Peyer's patch (tissue), 4 donors: Measurements from ENCODE around the gene ADCY6. TPM values are rescaled to one million over a fixed set of nuclear protein-coding genes. Genes with fewer than 3 reads are reported as not detected.
"Not testable (repeated sequence)": the region's sequence is repeated elsewhere in the genome, so short reads cannot be mapped to it uniquely, and the experiment has no call there.

Experiments
- DNase-seq, 3 donors: peaks; one replicate each; pipeline ENCODE4 v3.0.0-alpha.2; 2017 to 2019
- H3K27ac ChIP-seq, 4 donors: fragments of 200-600 bp; sonication (generic); one replicate each; pipeline ENCODE4 v1.5.1; 2016 to 2019
- H3K27me3 ChIP-seq, 2 donors: fragments of 200-600 bp; sonication (generic); one replicate each; pipeline ENCODE4 v1.5.1; 2019
- H3K36me3 ChIP-seq, 3 donors: fragments of 200-600 bp; sonication (generic); one replicate each; pipeline ENCODE4 v1.5.1; 2016 to 2019
- H3K4me1 ChIP-seq, 4 donors: fragments of 200-600 bp; sonication (generic); one replicate each; pipeline ENCODE4 v1.5.1; 2016 to 2019
- H3K4me3 ChIP-seq, 4 donors: fragments of 200-600 bp; sonication (generic); 1 replicate in 3 of 4; 2 replicates in 1 of 4; pipeline ENCODE4 v1.5.1; 2016 to 2019; ENCODE audit warnings: mild to moderate bottlenecking in 1 of 4
- H3K9me3 ChIP-seq, 4 donors: fragments of 200-600 bp; sonication (generic); one replicate each; pipeline ENCODE4 v1.5.1; 2016 to 2019; ENCODE audit warnings: mild to moderate bottlenecking in 1 of 4
- POLR2A ChIP-seq, 2 donors: fragments of 450-650 bp; IDR thresholded peaks; one replicate each; pipeline ENCODE4 v1.5.1; 2017; ENCODE audit warnings: antibody characterized with exemption in 2 of 2, mild to moderate bottlenecking in 2 of 2, moderate library complexity in 2 of 2
- total RNA-seq, 4 donors: library from RNA; depleted of rRNA; stranded (reverse); fragments of >200 nt; gene quantifications; one replicate each; pipeline ENCODE4 v1.1.0, GENCODE V29; 2016
- TF ChIP-seq, protein P1 (sequence below), 6 experiments: fragments of 450-650 bp in 4 of 6; fragments of 200-600 bp in 2 of 6; sonication (generic) in 1 of 6; IDR thresholded peaks; one replicate each; pipeline ENCODE4 v1.5.1; 2017 to 2019; ENCODE audit warnings: antibody characterized with exemption in 6 of 6, mild to moderate bottlenecking in 3 of 6, moderate library complexity in 1 of 6

The ADCY6 gene
- total RNA-seq, 4 donors from 2014 or later = 71.3 to 175 (median 129) TPM

DNA sequence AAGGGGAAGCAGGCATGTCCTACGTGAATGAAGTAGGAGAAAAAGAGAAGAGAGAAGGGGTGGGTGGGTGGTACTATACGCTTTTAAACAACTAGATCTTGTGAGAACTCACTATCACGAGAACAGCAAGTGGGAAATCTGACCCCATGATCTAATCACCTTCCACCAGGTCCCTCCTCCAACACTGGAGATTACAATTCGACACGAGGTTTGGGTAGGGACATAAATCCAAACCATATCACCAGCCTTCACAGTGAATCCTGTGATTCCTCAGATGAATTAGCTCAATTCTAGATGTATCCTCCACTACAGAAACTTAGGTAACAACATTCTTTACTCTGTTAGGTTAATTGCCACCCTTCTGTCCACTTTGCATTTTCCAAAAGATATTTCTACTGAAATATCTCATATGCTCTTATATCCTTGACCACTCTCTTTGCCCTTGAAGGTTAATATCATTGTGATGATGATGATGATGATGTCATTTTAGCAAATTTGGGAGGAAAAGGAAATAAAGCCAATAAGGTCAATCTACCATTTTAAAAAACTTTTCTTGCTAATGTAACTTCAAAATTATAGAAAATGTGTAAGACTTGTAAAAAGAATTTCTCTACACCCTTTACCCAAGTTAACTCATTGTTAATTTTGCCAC lies 49.1 kb downstream of the ADCY6 start:
- Histone ChIP-seq H3K9me3 (no peaks in the 10 kb centered on the region), H3K27me3 (no peaks in the 10 kb centered on the region), H3K27ac (no peak overlapping the region), H3K36me3 (no peaks in the 10 kb centered on the region), H3K4me1 (no peaks in the 10 kb centered on the region), H3K4me3 (no peak overlapping the region)
- TF ChIP-seq, protein P1, sequence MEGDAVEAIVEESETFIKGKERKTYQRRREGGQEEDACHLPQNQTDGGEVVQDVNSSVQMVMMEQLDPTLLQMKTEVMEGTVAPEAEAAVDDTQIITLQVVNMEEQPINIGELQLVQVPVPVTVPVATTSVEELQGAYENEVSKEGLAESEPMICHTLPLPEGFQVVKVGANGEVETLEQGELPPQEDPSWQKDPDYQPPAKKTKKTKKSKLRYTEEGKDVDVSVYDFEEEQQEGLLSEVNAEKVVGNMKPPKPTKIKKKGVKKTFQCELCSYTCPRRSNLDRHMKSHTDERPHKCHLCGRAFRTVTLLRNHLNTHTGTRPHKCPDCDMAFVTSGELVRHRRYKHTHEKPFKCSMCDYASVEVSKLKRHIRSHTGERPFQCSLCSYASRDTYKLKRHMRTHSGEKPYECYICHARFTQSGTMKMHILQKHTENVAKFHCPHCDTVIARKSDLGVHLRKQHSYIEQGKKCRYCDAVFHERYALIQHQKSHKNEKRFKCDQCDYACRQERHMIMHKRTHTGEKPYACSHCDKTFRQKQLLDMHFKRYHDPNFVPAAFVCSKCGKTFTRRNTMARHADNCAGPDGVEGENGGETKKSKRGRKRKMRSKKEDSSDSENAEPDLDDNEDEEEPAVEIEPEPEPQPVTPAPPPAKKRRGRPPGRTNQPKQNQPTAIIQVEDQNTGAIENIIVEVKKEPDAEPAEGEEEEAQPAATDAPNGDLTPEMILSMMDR (IDR thresholded peaks at IDR 0.05) = no peak
- TF ChIP-seq POLR2A (IDR thresholded peaks at IDR 0.05) = no peak
- DNase-seq = no peak

DNA sequence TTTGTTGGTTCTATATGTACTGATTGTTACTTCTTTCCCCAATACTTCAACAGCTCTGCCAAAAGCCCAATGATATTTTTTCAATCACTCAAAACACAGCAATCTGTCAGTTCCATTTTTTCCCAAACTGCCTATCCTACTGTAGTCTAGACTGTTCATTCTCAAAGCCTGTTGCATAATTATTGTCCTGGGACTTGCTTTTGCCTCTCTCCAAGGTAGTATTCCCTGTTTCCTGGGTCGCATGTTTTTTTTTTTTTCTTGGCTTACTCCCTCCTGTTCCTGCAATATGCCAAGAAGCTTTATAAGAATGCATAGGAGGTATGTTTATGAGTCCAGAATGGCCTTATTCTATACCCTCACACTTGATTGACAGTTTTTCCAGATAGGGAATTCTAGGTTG lies 52.4 kb downstream of the ADCY6 start:
- H3K27ac ChIP-seq = no peak overlapping the region
- DNase-seq = no peak
- no peaks in the 10 kb centered on the region for H3K27me3 ChIP-seq
- no peak overlapping the region for H3K4me3 ChIP-seq
- no peaks in the 10 kb centered on the region for H3K36me3 ChIP-seq
- H3K9me3 ChIP-seq = no peaks in the 10 kb centered on the region
- no peaks in the 10 kb centered on the region for H3K4me1 ChIP-seq
- no peak for TF ChIP-seq POLR2A (IDR thresholded peaks at IDR 0.05)
- TF ChIP-seq, protein P1 (IDR thresholded peaks at IDR 0.05) = no peak

DNA sequence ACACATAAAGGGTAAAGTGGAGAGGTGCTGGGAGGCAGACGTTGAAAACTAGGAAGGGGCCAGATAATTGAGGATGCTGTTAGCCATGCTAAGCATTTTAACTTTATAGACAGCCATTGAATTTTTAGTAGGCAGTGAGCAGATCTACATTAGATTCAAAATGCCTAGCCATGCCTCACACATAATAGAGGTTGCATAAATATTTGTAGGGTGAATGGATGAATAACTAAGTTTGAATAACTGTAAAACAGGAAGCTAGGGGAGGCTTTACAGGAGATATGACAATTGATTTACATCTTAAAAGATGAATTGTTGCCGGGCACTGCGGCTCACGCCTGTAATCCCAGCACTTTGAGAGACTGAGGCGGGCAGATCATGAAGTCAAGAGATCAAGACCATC lies 60.1 kb downstream of the ADCY6 start:
- TF ChIP-seq, protein P1 (IDR thresholded peaks at IDR 0.05) = no peak
- Histone ChIP-seq H3K36me3 (no peaks in the 10 kb centered on the region), H3K9me3 (no peaks in the 10 kb centered on the region), H3K27me3 (no peaks in the 10 kb centered on the region), H3K27ac (no peak overlapping the region), H3K4me3 (no peak overlapping the region), H3K4me1 (no peaks in the 10 kb centered on the region)
- no peak for DNase-seq

DNA sequence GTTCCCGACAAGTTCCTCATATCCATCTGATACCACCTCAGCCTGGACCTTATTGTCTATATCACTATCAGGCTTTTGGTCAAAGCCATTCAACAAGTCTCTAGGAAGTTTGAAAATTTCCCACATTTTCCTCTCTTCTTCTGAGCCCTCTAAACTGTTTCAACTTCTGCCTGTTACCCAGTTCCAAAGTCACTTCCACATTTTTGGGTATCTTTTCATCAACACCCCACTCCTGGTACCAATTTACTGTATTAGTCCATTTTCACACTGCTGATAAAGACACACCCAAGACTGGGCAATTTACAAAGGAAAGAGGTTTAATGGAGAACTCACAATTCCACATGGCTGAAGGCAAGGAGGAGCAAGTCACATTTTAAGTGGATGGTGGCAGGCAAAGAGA lies 68.2 kb downstream of the ADCY6 start:
- H3K36me3 ChIP-seq, H3K27me3 ChIP-seq, H3K4me1 ChIP-seq, H3K27ac ChIP-seq, DNase-seq, H3K9me3 ChIP-seq, H3K4me3 ChIP-seq: not testable (repeated sequence)

DNA sequence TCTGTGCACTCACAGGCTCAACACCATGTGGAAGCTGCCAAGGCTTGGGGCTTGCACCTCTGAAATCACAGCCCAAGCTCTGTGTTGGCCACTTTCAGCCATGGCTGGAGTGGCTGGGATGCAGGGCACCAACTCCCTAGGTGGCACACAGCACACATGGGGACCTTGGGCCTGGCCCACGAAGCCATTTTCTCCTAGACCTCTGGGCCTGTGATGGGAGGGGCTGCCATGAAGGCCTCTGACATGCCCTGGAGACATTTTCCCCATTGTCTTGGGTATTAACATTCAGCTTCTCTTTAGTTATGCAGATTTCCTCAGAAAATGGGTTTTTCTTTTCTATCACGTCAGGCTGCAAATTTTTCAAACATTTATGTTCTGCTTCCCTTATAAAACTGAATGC lies 68.7 kb downstream of the ADCY6 start:
- H3K4me3 ChIP-seq, H3K27me3 ChIP-seq, H3K36me3 ChIP-seq, H3K27ac ChIP-seq, DNase-seq, H3K9me3 ChIP-seq: not testable (repeated sequence)
- peaks cover 0 to 11% (median 8%) of the 10 kb centered on the region in 4 donors for H3K4me1 ChIP-seq

DNA sequence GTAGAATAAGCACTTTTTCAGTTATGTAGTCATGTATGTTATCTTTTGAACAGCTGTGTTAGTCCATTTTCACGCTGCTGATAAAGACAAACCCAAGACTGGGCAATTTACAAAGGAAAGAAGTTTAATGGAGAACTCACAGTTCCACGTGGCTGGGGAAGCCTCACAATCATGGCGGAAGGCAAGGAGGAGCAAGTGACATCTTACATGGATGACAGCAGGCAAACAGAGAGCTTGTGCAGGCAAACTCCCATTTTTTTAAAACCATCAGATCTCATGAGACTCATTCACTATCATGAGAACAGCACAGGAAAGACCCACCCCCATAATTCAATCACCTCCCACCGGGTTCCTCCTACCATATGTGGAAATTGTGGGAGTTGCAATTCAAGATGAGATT lies 69.9 kb downstream of the ADCY6 start:
- not testable (repeated sequence) for H3K9me3 ChIP-seq, DNase-seq, H3K4me3 ChIP-seq, H3K27ac ChIP-seq, H3K36me3 ChIP-seq, H3K27me3 ChIP-seq
- H3K4me1 ChIP-seq = peaks cover 0 to 21% (median 17%) of the 10 kb centered on the region in 4 donors

DNA sequence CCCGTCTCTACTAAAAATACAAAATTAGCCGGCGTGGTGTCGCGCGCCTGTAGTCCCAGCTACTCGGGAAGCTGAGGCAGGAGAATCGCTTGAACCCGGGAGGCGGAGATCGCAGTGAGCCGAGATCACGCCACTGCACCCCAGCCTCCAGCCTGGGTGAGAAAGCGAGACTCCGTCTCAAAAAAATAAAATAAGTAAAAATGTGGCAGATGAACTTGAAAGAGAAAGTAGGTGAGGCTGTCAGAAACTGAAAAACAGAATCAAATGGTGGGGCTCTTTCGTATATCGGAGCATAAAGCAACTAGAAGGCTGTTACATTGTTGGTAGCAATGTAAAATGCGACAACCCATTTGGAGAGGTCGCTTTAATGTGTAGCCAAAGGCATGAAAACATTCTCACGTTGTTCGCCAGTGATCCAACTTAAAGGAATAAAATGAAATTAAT lies 71.6 kb downstream of the ADCY6 start:
- DNase-seq = no peak
- no peak for TF ChIP-seq POLR2A (IDR thresholded peaks at IDR 0.05)
- TF ChIP-seq, protein P1 (IDR thresholded peaks at IDR 0.05) = no peak

More for the DNA sequence above, 71.6 kb downstream of the ADCY6 start:
- peaks cover 0 to 24% (median 0%) of the 10 kb centered on the region in 3 donors for H3K36me3 ChIP-seq
- H3K27me3 ChIP-seq = no peaks in the 10 kb centered on the region
- peaks cover 0 to 5% (median 2%) of the 10 kb centered on the region in 4 donors for H3K9me3 ChIP-seq
- peak overlapping the region; percentile 89 to 97 (median 94) for H3K27ac ChIP-seq
- H3K4me1 ChIP-seq = peaks cover 0 to 30% (median 18%) of the 10 kb centered on the region in 4 donors
- peak overlapping the region; percentile 56 to 75 (median 69) for H3K4me3 ChIP-seq
